CD4-positive, alpha-beta memory T cell (primary cell): ENCODE results near the gene USP3. TPM values are rescaled to one million over a fixed set of nuclear protein-coding genes. Genes with fewer than 3 reads are reported as not detected.
A peak's percentile ranks its signal among the peaks of the same experiment; 100 is the strongest.

Source experiments
- CTCF ChIA-PET: fragments of 350-600 bp; sonication (Branson Sonifier 250); formaldehyde crosslinking; loops from one replicate; lab custom pipeline; 2021; ENCODE audit warnings: inconsistent platforms; ENCODE audit not compliant: partially characterized antibody; lab: Charles Lee
- POLR2A ChIA-PET: fragments of 350-600 bp; sonication (Branson Sonifier 250); formaldehyde crosslinking; loops from one replicate; lab custom pipeline; 2021; ENCODE audit not compliant: partially characterized antibody; lab: Charles Lee
- DNase-seq, 5 donors: peaks; one replicate each; pipeline versions ENCODE4 v3.0.0 to v3.0.0-alpha.2; 2020 to 2022; ENCODE audit warnings: mixed read lengths in 1 of 5
- H3K27ac ChIP-seq: one replicate; pipeline ENCODE4 v1.7.0; 2013; ENCODE audit warnings: low read depth, low read length
- H3K27me3 ChIP-seq: 2 replicates; pipeline ENCODE4 v1.7.0; 2013; ENCODE audit warnings: mild to moderate bottlenecking, low read length, moderate library complexity; ENCODE audit not compliant: insufficient read depth
- H3K36me3 ChIP-seq: 2 replicates; pipeline ENCODE4 v1.7.0; 2013; ENCODE audit warnings: mild to moderate bottlenecking, low read length, moderate library complexity; ENCODE audit not compliant: insufficient read depth
- H3K4me1 ChIP-seq: 2 replicates; pipeline ENCODE4 v1.7.0; 2013; ENCODE audit warnings: mild to moderate bottlenecking, low read length, moderate library complexity; ENCODE audit not compliant: insufficient read depth
- H3K4me3 ChIP-seq, 2 donors: one replicate each; pipeline ENCODE4 v1.7.0; 2013; ENCODE audit warnings: low read length in 2 of 2, mild to moderate bottlenecking in 1 of 2
- H3K9me3 ChIP-seq, 2 donors: one replicate each; pipeline ENCODE4 v1.7.0; 2013; ENCODE audit warnings: low read length in 2 of 2, control low read depth in 1 of 2; ENCODE audit not compliant: control insufficient read depth in 1 of 2
- H3K27ac Mint-ChIP-seq, 7 donors: one replicate each; pipeline ENCODE4 v1.8.0; 2020 to 2021; ENCODE audit warnings: mixed read lengths in 7 of 7, mild to moderate bottlenecking in 6 of 7, inconsistent platforms in 3 of 7, moderate library complexity in 3 of 7
- H3K27me3 Mint-ChIP-seq, 2 donors: one replicate each; pipeline ENCODE4 v1.8.0; 2020 to 2021; ENCODE audit warnings: mixed read lengths in 2 of 2
- H3K36me3 Mint-ChIP-seq, 2 donors: one replicate each; pipeline ENCODE4 v1.8.0; 2020 to 2021; ENCODE audit warnings: mixed read lengths in 2 of 2, inconsistent platforms in 1 of 2, mild to moderate bottlenecking in 1 of 2
- H3K4me1 Mint-ChIP-seq, 4 donors: one replicate each; pipeline ENCODE4 v1.8.0; 2020 to 2021; ENCODE audit warnings: mixed read lengths in 4 of 4, mild to moderate bottlenecking in 1 of 4
- H3K4me3 Mint-ChIP-seq, 8 donors: one replicate each; pipeline ENCODE4 v1.8.0; 2020 to 2021; ENCODE audit warnings: mixed read lengths in 8 of 8, mild to moderate bottlenecking in 7 of 8, moderate library complexity in 6 of 8, inconsistent platforms in 3 of 8
- H3K9me3 Mint-ChIP-seq, 8 donors: one replicate each; pipeline ENCODE4 v1.8.0; 2020 to 2021; ENCODE audit warnings: mixed read lengths in 8 of 8, mild to moderate bottlenecking in 5 of 8, inconsistent platforms in 3 of 8, moderate library complexity in 1 of 8
- intact Hi-C: fragments of 100-400 bp; cut with micrococcal nuclease; formaldehyde crosslinking; loops from one replicate; pipeline ENCODE4 v1.15.1; 2023
- polyA plus RNA-seq, 2 donors: library from polyadenylated mRNA; unstranded; fragments of 300-500 nt; fragmentation: Illumina TruSeq; gene quantifications; one replicate each; pipeline ENCODE4 v1.2.3, GENCODE V29; 2021
- total RNA-seq, 2 experiments: library from RNA; stranded (reverse); gene quantifications; one replicate each; pipeline ENCODE4 v1.2.3, GENCODE V29; 2021

The USP3 gene, protein sequence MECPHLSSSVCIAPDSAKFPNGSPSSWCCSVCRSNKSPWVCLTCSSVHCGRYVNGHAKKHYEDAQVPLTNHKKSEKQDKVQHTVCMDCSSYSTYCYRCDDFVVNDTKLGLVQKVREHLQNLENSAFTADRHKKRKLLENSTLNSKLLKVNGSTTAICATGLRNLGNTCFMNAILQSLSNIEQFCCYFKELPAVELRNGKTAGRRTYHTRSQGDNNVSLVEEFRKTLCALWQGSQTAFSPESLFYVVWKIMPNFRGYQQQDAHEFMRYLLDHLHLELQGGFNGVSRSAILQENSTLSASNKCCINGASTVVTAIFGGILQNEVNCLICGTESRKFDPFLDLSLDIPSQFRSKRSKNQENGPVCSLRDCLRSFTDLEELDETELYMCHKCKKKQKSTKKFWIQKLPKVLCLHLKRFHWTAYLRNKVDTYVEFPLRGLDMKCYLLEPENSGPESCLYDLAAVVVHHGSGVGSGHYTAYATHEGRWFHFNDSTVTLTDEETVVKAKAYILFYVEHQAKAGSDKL
- 100 to 1,000 TPM; 148 to 159 TPM for total RNA-seq
- polyA plus RNA-seq = 10 to 100 TPM; 61.6 to 76.1 TPM

DNA sequence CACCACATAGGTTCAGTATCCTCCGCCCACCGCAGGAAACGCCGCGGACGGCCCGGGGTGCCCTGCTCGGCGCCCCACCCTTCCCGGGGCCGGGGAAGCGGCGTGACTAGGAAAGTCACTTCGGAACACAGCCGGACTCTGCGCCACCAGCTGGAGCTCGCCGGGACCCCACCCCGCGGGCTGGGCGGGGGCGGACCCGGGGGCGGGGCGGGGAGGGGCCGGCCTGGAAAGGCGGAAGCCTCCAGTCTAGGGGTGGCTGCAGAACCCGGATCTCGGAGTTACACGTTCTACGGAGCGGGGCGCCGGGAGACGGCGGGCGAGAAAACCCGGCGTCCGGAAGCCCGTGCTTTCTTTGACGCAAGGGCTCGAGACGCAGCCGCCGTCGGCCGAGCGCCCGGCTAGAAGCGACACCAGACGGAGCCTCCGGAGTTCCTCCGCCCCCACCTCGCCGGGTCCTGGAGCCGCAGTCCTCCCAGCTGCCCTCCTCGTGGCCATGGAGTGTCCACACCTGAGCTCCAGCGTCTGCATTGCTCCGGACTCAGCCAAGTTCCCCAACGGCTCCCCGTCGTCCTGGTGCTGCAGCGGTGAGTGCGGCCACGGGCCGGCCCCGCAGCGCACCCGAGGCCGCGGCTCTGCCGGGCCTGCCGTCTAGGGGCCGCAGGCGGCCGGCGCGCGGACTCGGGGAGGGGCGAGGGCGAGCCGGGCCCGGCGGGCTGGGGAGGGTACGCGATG lies at the start of gene USP3:
Gene USP3, plus strand, starts transcription at position 347 of the 732 bp plus-strand sequence. Its CDS starts 147 bp downstream, at position 494.
- intact Hi-C loops = loop anchor here (1.0 kb wide), 2 partner anchors 96 to 590 kb away; no protein-coding TSS in a partner anchor
- Histone ChIP-seq H3K4me3 (peak within 1 kb of the TSS; percentile 63 to 83), H3K36me3 (no peaks in the 10 kb centered on the region), H3K9me3 (no peaks in the 10 kb centered on the region), H3K27ac (peak within 1 kb of the TSS; percentile 98), H3K4me1 (peaks cover 81% of the 10 kb centered on the region), H3K27me3 (no peaks in the 10 kb centered on the region)
- POLR2A ChIA-PET = interaction anchor here (0.7 to 8.8 kb wide), 41 partner anchors 9 to 1390 kb away, joined by 3 to 906 read pairs (median 6); partner anchors contain the start of genes CIAO2A, FBXL22, RPS27L and SNX1
- Mint-ChIP-seq H3K9me3 (no peaks in the 10 kb centered on the region), H3K4me1 (peaks cover 61 to 84% (median 68%) of the 10 kb centered on the region in 4 donors), H3K27ac (peak within 1 kb of the TSS; percentile 93 to 100 (median 99)), H3K4me3 (peak within 1 kb of the TSS; percentile 90 to 98 (median 97)), H3K36me3 (peaks cover 0 to 23% of the 10 kb centered on the region in 2 donors), H3K27me3 (no peaks in the 10 kb centered on the region)
- CTCF ChIA-PET = interaction anchor here (0.8 to 8.7 kb wide), 8 partner anchors 8 to 39 kb away, joined by 4 to 224 read pairs (median 40); no protein-coding TSS in a partner anchor
- peak; percentile 92 to 95 (median 94) for DNase-seq

- Histone ChIP-seq H3K27ac (no peak overlapping the region), H3K36me3 (no peaks in the 10 kb centered on the region), H3K4me3 (no peak overlapping the region), H3K4me1 (no peaks in the 10 kb centered on the region), H3K9me3 (no peaks in the 10 kb centered on the region), H3K27me3 (no peaks in the 10 kb centered on the region)
- no peaks in the 10 kb centered on the region for H3K9me3 Mint-ChIP-seq
- H3K27me3 Mint-ChIP-seq = no peaks in the 10 kb centered on the region
- CTCF ChIA-PET = no interaction called here
- no peak for DNase-seq
- no peak overlapping the region for H3K4me3 Mint-ChIP-seq
- intact Hi-C loops = no loop called here
- H3K36me3 Mint-ChIP-seq = no peaks in the 10 kb centered on the region
- POLR2A ChIA-PET = no interaction called here
- H3K4me1 Mint-ChIP-seq = peaks cover 0 to 5% (median 4%) of the 10 kb centered on the region in 4 donors
- H3K27ac Mint-ChIP-seq = no peak overlapping the region
Observed at GRCh38 chr15:63456258-63456657, 48.1 kb upstream of the USP3 start.

- Mint-ChIP-seq H3K4me1 (peaks cover 0 to 5% (median 4%) of the 10 kb centered on the region in 4 donors), H3K27ac (no peak overlapping the region), H3K4me3 (no peak overlapping the region), H3K27me3 (no peaks in the 10 kb centered on the region), H3K36me3 (no peaks in the 10 kb centered on the region), H3K9me3 (no peaks in the 10 kb centered on the region)
- no peaks in the 10 kb centered on the region for H3K4me1 ChIP-seq
- H3K9me3 ChIP-seq = no peaks in the 10 kb centered on the region
- no peaks in the 10 kb centered on the region for H3K27me3 ChIP-seq
- POLR2A ChIA-PET = no interaction called here
- CTCF ChIA-PET = no interaction called here
- DNase-seq = no peak
- intact Hi-C loops = no loop called here
- H3K27ac ChIP-seq = no peak overlapping the region
- no peak overlapping the region for H3K4me3 ChIP-seq
- no peaks in the 10 kb centered on the region for H3K36me3 ChIP-seq
Observed at GRCh38 chr15:63457379-63457778, 47.0 kb upstream of the USP3 start.

DNA sequence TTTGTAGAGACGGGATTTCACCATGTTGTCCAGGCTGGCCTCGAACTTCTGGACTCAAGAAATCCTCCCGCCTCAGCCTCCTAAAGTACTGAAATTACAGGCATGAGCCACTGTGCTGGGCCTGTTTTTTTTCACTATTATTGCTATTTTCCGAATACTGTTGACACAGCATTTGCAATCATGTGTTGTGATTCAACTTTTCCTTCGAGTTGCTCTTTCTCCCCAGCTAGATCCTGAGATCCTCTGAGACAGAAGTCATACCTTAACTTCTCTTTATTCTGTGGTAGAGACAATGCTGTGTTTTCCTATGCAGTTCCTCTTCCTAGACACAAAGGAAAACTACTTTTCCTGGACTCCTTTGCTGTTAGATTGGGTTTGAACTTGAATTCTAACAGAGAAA lies 46.4 kb upstream of the USP3 start:
- no peaks in the 10 kb centered on the region for H3K27me3 ChIP-seq
- DNase-seq = no peak
- no peaks in the 10 kb centered on the region for H3K27me3 Mint-ChIP-seq
- no peak overlapping the region for H3K27ac ChIP-seq
- no peak overlapping the region for H3K4me3 ChIP-seq
- POLR2A ChIA-PET = no interaction called here
- H3K36me3 Mint-ChIP-seq = no peaks in the 10 kb centered on the region
- H3K27ac Mint-ChIP-seq = no peak overlapping the region
- intact Hi-C loops = no loop called here
- no peaks in the 10 kb centered on the region for H3K4me1 ChIP-seq
- H3K9me3 ChIP-seq = no peaks in the 10 kb centered on the region
- no peaks in the 10 kb centered on the region for H3K9me3 Mint-ChIP-seq
- no peaks in the 10 kb centered on the region for H3K36me3 ChIP-seq
- H3K4me1 Mint-ChIP-seq = peaks cover 0 to 4% (median 4%) of the 10 kb centered on the region in 4 donors
- H3K4me3 Mint-ChIP-seq = no peak overlapping the region
- CTCF ChIA-PET = no interaction called here

- no peak for DNase-seq
- intact Hi-C loops = no loop called here
- Mint-ChIP-seq H3K27ac (no peak overlapping the region), H3K36me3 (no peaks in the 10 kb centered on the region), H3K27me3 (no peaks in the 10 kb centered on the region), H3K4me1 (no peaks in the 10 kb centered on the region), H3K9me3 (no peaks in the 10 kb centered on the region), H3K4me3 (no peak overlapping the region)
- no peak overlapping the region for H3K4me3 ChIP-seq
- no peaks in the 10 kb centered on the region for H3K4me1 ChIP-seq
- ChIA-PET CTCF (no interaction called here), POLR2A (no interaction called here)
- no peaks in the 10 kb centered on the region for H3K27me3 ChIP-seq
- no peaks in the 10 kb centered on the region for H3K36me3 ChIP-seq
- H3K27ac ChIP-seq = no peak overlapping the region
- no peaks in the 10 kb centered on the region for H3K9me3 ChIP-seq
Observed at GRCh38 chr15:63458794-63459395, 45.5 kb upstream of the USP3 start.

DNA sequence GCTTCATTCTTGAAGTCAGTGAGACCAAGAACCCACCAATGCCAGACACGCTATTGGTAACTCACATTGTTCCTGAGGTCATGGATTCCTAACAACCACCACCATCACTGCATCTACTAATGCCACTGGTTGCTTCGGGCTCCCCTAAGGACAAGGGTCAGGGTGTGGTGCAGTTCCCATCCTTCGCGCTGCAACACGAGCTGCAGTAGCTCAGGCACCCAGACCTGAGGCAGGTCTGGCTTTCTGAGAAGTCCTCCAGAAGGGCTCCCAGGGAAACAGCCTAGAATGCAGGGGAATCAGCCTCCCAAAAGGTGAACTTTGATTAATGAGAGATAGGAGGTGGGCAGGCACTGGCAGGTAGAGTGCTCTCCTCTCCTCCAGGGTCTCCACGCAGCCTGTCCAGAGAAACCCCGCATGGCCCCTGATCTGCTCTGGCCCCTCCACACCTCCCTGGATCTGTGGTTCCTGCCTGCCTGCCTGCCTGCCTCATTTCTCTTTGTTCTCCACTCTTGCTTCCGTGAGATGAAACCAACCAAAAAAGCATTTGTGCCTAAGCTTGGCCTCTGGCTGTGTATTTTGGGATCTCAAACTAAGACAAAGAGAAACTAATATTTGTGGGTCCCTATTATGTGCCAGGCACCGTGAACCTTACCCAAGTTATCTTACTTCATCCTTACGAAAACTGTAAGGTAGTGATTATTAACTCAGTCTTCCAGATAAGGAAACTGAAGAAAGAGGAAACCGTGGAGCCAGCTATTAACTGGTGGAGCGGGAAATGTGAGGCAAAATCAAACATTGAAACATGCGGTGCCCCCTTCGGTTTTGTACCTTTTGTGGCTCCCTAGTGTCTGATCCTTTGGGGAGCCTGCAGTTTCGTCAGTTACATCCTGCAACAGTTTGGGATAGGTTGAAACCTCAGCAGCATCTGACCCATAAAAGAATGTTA lies 43.9 kb upstream of the USP3 start:
- H3K27me3 ChIP-seq = no peaks in the 10 kb centered on the region
- H3K4me3 ChIP-seq = no peak overlapping the region
- H3K36me3 ChIP-seq = no peaks in the 10 kb centered on the region
- Mint-ChIP-seq H3K4me1 (no peaks in the 10 kb centered on the region), H3K9me3 (no peaks in the 10 kb centered on the region), H3K4me3 (no peak overlapping the region), H3K27ac (no peak overlapping the region), H3K36me3 (no peaks in the 10 kb centered on the region), H3K27me3 (no peaks in the 10 kb centered on the region)
- CTCF ChIA-PET = no interaction called here
- H3K27ac ChIP-seq = no peak overlapping the region
- H3K4me1 ChIP-seq = no peaks in the 10 kb centered on the region
- no peaks in the 10 kb centered on the region for H3K9me3 ChIP-seq
- intact Hi-C loops = no loop called here
- no peak for DNase-seq
- POLR2A ChIA-PET = no interaction called here
